IPS-15b (cell line): Measurements from ENCODE around the gene ALDH3B1.
"Not testable (repeated sequence)": the region's sequence is repeated elsewhere in the genome, so short reads cannot be mapped to it uniquely, and the experiment has no call there.

ENCODE experiments used
- H3K27me3 ChIP-seq: one replicate; pipeline ENCODE4 v1.6.1; 2013; ENCODE audit warnings: low read length; ENCODE audit not compliant: control insufficient read depth, insufficient read depth
- H3K36me3 ChIP-seq: one replicate; pipeline ENCODE4 v1.6.1; 2013; ENCODE audit warnings: low read length; ENCODE audit not compliant: control insufficient read depth, insufficient read depth
- H3K4me1 ChIP-seq: one replicate; pipeline ENCODE4 v1.6.1; 2013; ENCODE audit warnings: mild to moderate bottlenecking, low read length; ENCODE audit not compliant: control insufficient read depth, insufficient read depth
- H3K4me3 ChIP-seq: one replicate; pipeline ENCODE4 v1.5.1; 2013; ENCODE audit warnings: low read depth, low read length
- H3K9ac ChIP-seq: one replicate; pipeline ENCODE4 v1.6.1; 2013; ENCODE audit warnings: low read depth, mild to moderate bottlenecking, low read length
- H3K9me3 ChIP-seq: one replicate; pipeline ENCODE4 v1.6.1; 2013; ENCODE audit warnings: mild to moderate bottlenecking, low read length; ENCODE audit not compliant: control insufficient read depth, insufficient read depth

The ALDH3B1 gene, protein sequence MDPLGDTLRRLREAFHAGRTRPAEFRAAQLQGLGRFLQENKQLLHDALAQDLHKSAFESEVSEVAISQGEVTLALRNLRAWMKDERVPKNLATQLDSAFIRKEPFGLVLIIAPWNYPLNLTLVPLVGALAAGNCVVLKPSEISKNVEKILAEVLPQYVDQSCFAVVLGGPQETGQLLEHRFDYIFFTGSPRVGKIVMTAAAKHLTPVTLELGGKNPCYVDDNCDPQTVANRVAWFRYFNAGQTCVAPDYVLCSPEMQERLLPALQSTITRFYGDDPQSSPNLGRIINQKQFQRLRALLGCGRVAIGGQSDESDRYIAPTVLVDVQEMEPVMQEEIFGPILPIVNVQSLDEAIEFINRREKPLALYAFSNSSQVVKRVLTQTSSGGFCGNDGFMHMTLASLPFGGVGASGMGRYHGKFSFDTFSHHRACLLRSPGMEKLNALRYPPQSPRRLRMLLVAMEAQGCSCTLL

DNA sequence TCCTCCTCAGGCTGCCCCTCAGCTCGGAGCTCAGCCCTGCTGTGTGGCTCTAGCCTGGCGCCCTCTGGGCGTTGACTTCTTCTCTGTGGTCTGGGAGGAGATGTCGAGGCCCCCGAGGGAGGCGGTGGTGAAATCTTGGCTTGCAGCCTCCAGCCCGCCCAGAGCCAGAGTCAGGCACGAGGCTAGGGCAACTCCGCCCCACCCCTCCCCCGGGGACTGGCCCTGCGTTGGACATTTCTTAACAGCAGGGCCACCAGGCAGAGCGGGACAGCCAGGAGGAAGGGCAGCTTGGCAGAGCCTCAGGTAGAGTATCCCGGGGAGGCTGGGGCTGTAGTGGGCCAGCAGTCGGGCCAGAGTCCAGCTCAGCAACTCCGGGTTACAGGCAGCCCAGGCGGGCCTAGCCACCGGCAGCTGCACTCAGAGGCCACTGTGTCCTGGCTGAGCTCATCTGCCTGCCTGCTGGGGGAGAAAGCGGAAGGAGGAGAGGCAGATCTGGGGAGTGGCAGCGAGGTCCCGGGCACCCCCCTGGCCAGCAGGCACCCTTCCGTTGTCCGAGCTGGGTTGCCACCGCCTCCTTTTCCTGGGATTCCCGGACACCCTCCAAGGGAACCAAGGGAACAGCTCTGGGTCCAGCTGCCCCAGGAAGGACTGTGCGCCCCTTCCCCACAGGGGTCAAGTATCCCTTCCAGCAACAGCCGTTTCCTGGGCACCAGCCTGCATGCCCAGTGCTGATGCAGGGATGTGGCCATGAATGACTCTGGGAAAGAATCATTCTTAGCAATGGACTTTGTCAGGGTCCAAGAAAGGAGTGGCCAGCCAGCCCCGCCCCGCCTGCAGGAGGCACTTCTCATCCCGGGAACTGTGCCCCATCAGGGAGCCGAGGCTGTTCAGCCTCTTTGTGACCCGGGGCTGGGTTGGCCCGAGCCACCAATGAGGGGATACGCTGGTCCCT, at the start of gene ALDH3B1:
Gene ALDH3B1, plus strand, starts transcription at position 238 of the 952 bp plus-strand sequence. CDS start 4,971 bp downstream, outside the sequence.
- H3K36me3 ChIP-seq: no peaks in the 10 kb centered on the region
- no peak within 1 kb of the TSS for H3K9ac ChIP-seq
- no peaks in the 10 kb centered on the region for H3K9me3 ChIP-seq
- H3K4me1 ChIP-seq: no peaks in the 10 kb centered on the region
- H3K27me3 ChIP-seq: no peaks in the 10 kb centered on the region
- H3K4me3 ChIP-seq: no peak within 1 kb of the TSS

DNA sequence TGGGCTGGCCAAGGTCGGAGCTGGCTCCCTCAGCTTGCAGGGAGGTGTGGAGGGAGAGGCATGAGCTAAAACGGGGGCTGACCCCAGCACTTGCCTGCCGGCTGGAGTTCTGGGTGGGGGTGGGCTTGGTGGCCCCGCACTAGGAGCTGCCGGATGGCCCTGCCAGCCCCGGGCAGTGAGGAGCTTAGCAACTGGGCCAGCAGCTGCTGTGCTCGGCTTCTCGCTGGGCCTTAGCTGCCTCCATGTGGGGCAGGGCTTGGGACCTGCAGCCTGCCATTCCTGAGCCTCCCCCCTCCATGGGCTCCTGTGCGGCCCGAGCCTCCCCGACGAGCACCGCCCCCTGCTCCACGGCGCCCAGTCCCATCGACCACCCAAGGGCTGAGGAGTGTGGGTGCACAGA, 46.9 kb upstream of the ALDH3B1 start:
- not testable (repeated sequence) for H3K36me3 ChIP-seq, H3K9ac ChIP-seq, H3K4me1 ChIP-seq, H3K9me3 ChIP-seq, H3K27me3 ChIP-seq, H3K4me3 ChIP-seq

DNA sequence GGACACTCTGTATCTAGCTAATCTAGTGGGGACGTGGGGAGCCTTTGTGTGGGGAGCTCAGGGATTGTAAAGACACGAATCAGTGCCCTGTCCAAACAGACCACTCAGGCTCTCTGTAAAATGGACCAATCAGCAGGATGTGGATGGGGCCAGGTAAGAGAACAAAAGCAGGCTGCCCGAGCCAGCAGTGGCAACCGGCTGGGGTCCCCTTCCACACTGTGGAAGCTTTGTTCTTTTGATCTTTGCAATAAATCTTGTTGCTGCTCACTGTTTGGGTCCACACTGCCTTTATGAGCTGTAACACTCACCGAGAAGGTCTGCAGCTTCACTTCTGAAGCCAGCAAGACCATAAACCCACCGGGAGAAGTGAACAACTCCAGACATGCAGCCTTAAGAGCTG, 46.2 kb upstream of the ALDH3B1 start:
- H3K9me3 ChIP-seq, H3K36me3 ChIP-seq, H3K27me3 ChIP-seq, H3K4me1 ChIP-seq, H3K4me3 ChIP-seq, H3K9ac ChIP-seq: not testable (repeated sequence)

DNA sequence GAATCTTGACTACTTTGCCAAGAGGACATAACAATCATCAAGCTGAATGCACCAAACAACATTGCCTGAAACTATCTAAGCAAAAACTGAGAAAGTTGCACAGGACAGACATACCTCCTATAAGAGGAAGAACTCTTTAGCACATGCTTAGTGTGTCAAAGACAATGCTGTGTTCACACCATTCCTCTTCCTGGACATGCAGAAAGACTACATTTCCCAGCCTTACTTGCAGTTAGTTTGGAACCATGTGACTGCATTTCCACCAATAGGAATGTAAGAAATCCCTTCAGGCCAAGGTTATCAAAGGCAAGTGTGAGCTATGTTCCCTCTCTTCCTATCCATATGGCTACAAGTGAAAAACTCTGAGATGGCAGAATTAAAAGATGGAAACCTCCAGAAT, 45.4 kb upstream of the ALDH3B1 start:
- not testable (repeated sequence) for H3K4me3 ChIP-seq, H3K4me1 ChIP-seq, H3K9me3 ChIP-seq, H3K9ac ChIP-seq, H3K36me3 ChIP-seq, H3K27me3 ChIP-seq

DNA sequence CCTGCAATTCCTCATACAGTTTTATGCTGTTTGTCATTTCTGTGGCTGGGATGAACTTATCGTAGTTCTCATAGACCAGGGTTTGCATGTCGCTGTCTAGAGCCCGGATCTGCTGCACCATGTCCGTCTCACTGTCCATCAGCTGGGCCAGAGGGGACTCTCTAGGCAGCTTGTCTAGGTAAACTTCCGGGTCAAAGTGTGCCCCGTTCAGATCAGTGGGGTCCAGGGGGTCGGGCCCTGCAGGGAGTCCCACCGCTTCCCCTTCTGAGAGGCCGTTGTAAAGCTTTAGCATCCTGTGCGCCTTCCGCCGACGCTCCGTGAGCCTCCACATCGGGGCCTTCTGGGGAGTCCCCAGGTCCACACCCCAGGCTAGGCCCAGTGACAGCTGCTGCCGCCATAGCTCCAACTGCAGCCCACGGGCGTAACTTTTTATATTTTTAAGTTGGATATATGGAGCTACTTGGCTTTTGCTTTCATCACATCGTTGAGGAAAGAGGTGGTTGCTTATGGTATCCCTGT, 44.2 kb upstream of the ALDH3B1 start:
- not testable (repeated sequence) for H3K4me3 ChIP-seq, H3K36me3 ChIP-seq, H3K27me3 ChIP-seq, H3K4me1 ChIP-seq, H3K9me3 ChIP-seq, H3K9ac ChIP-seq

DNA sequence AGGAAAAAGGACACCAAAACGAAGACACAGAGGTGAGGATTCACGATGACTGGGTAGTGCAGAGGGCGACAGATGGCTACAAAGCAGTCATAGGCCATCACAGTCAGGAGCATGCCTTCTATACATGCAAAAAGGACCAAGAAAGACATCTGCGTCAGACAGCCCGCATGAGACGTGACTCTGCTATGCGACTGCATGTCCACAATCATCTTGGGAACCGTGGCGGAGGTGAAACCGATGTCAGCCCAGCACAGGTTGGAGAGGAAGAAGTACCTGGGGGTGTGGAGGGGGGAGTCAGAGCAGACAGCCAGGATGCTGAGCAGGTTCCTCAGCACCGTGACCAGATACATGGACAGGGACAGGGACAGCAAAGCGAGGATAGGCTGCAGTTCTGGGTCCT, 35.4 kb upstream of the ALDH3B1 start:
- not testable (repeated sequence) for H3K9ac ChIP-seq, H3K4me1 ChIP-seq, H3K27me3 ChIP-seq, H3K4me3 ChIP-seq, H3K36me3 ChIP-seq, H3K9me3 ChIP-seq

DNA sequence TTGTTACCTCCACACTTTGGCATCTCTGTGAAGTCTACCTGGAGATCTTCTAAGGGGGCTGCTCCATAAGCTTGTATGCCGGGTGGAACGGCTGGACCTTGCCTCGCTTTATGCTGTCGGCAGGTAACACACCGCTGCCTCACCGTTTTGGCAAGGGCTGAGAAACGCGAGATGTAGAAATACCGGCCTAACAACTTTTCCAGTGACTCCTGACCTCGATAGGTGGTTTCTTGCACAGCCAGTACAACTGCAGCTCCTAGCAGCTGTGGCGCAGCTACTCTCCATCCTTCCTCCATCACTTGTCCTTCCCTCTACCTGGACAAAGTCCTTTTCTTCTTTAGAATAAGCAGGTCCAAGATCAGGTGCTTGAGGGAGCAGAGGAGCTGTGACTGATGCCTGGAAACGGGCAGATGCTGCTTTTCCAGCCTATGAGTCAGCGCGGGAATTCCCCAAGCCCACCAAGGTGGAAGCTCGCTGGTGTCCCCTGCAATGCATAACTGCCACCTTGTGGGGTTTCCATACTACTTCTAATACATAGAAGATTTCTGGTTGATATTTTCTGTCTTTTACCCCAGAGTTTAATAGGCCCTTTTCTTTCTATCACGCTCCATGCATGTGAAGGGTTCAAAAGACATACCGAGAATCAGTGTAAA, 31.2 kb upstream of the ALDH3B1 start:
- not testable (repeated sequence) for H3K4me3 ChIP-seq, H3K9ac ChIP-seq, H3K9me3 ChIP-seq, H3K4me1 ChIP-seq, H3K36me3 ChIP-seq, H3K27me3 ChIP-seq

DNA sequence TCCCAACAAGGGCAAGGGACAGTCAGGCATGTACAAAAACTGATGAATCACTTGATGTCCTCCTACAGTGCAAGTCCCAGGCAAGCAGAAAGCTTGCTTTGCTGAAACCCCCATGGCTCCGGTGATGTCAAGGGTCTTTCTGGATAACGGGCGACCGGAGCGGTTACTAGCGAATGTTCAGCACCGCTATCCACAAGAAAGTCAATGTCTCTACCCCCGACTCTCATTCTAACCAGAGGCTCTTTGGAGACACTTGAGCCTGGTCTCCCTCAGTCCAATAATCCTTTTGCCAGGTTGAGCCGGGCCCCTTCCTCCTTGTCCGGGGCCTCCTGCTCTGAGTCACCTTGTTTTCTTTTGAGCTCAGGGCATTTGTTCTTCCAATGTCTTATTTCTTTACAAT, 28.9 kb upstream of the ALDH3B1 start:
- H3K9me3 ChIP-seq, H3K27me3 ChIP-seq, H3K4me1 ChIP-seq, H3K4me3 ChIP-seq, H3K9ac ChIP-seq, H3K36me3 ChIP-seq: not testable (repeated sequence)

DNA sequence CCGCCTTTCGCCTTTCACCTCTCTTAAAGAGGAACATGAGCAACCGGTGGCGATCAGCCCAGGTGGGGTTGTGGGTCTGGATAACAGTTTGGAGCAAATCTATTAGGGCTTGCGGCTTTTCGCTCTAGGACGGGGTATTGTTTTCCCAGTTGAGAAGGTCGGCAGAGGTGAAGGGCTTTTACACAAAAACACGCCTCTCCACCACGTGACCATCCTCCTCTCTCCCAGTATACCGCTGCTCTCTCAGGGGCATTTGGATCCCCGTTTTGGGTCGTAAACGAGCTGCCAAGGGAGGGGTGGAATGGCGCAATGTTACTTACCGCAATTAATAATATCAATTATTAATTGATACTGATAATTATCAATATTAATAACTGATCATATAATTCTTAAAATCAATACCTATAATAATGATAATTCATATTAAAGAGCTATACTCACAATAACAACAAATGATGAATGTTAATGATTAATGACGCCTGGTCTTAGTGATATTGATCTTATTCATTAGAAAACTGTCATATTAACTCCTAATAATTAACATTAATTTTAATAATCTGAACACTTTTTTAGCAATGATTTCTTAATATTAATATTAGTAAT, 27.8 kb upstream of the ALDH3B1 start:
- not testable (repeated sequence) for H3K9ac ChIP-seq, H3K4me1 ChIP-seq, H3K27me3 ChIP-seq, H3K4me3 ChIP-seq, H3K9me3 ChIP-seq, H3K36me3 ChIP-seq

DNA sequence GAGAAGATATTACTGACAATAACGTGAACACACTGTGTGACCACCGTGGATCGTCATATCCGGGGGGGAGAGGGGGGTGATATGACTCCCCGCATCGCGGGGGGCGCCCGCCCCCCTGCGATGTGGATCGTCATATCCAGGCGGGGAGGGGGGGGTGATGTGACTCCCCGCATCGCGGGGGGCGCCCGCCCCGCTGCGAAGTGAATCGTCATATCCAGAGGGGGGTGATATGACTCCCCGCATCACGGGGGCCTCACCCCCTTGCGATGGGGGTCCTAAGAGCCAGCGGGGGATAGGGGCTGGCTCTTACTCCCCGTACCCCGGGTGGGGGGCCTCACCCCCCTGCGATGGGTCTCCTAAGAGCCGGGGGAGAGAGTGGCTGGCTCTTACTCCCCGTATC, 26.2 kb upstream of the ALDH3B1 start:
- no peaks in the 10 kb centered on the region for H3K36me3 ChIP-seq
- no peaks in the 10 kb centered on the region for H3K27me3 ChIP-seq
- no peak overlapping the region for H3K4me3 ChIP-seq
- H3K9ac ChIP-seq: no peak overlapping the region
- H3K9me3 ChIP-seq: no peaks in the 10 kb centered on the region
- H3K4me1 ChIP-seq: no peaks in the 10 kb centered on the region

DNA sequence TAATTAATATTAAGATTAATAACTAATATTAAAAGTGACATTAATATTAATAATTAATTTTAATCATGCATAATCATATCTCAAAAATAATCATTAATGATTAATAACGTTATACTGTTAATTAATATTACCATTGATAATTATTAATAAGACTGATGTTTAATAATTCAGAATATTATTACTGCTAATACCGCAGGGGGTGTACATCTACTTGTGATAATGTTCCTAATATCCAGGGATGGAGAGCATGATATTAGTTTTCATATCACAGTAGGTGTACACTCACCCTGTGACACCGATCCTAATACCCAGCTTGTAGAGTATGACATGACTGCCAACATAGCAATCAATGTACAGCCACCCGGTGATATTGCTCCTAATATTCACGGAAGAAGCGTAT, 24.8 kb upstream of the ALDH3B1 start:
- not testable (repeated sequence) for H3K4me1 ChIP-seq, H3K9me3 ChIP-seq, H3K27me3 ChIP-seq, H3K9ac ChIP-seq, H3K36me3 ChIP-seq, H3K4me3 ChIP-seq
